Transverse colon (tissue), 4 donors: ENCODE measurements around the gene DEPP1. TPM values are rescaled to one million over a fixed set of nuclear protein-coding genes. Genes with fewer than 3 reads are reported as not detected.

ENCODE experiments used
- DNase-seq: peaks from one replicate; pipeline ENCODE4 v3.0.0-alpha.2; 2019
- H3K27ac ChIP-seq, 4 donors: fragments of 200-600 bp; sonication (generic); 2 replicates each; pipeline ENCODE4 v1.5.1; 2016 to 2018; ENCODE audit warnings: inconsistent platforms in 4 of 4
- H3K27me3 ChIP-seq: fragments of 200-600 bp; sonication (generic); 2 replicates; pipeline ENCODE4 v1.5.1; 2017; ENCODE audit warnings: inconsistent platforms
- H3K36me3 ChIP-seq, 4 donors: fragments of 200-600 bp; sonication (generic); 2 replicates each; pipeline ENCODE4 v1.5.1; 2017 to 2019; ENCODE audit warnings: inconsistent platforms in 4 of 4
- H3K4me1 ChIP-seq, 4 donors: fragments of 200-600 bp; sonication (generic); 2 replicates each; pipeline ENCODE4 v1.5.1; 2017 to 2020; ENCODE audit warnings: inconsistent platforms in 4 of 4
- H3K4me3 ChIP-seq, 4 donors: fragments of 200-600 bp; sonication (generic); 1 replicate in 1 of 4; 2 replicates in 3 of 4; pipeline versions ENCODE4 v1.5.1 to v1.6.1; 2017 to 2019; ENCODE audit warnings: inconsistent platforms in 4 of 4
- H3K9me3 ChIP-seq, 2 donors: fragments of 200-600 bp; sonication (generic); 2 replicates each; pipeline ENCODE4 v1.5.1; 2017 to 2019; ENCODE audit warnings: inconsistent platforms in 2 of 2
- CTCF ChIP-seq, 5 experiments: fragments of 200-600 bp in 3 of 5; fragments of 450-650 bp in 2 of 5; sonication (generic) in 3 of 5; IDR thresholded peaks; 1 replicate in 2 of 5; 2 replicates in 3 of 5; pipeline ENCODE4 v1.5.1; 2016 to 2017; ENCODE audit warnings: antibody characterized with exemption in 5 of 5, inconsistent platforms in 3 of 5, mild to moderate bottlenecking in 2 of 5, moderate library complexity in 1 of 5
- EP300 ChIP-seq: sonication (generic); formaldehyde crosslinking; IDR thresholded peaks from one replicate; pipeline ENCODE4 v1.6.1; 2017; ENCODE audit warnings: antibody characterized with exemption, low read depth
- POLR2A ChIP-seq: fragments of 450-650 bp; IDR thresholded peaks from one replicate; pipeline ENCODE4 v1.6.1; 2016; ENCODE audit warnings: antibody characterized with exemption, mild to moderate bottlenecking, moderate library complexity
- POLR2AphosphoS5 ChIP-seq, 3 donors: sonication (generic); formaldehyde crosslinking; IDR thresholded peaks; one replicate each; pipeline ENCODE4 v1.6.1; 2016; ENCODE audit warnings: antibody characterized with exemption in 3 of 3
- WGBS, 2 donors: methylation state at CpG; one replicate each; pipeline ENCODE4 v1.1.5; 2018; ENCODE audit warnings: low coverage in 1 of 2; 5-methylcytosine and 5-hydroxymethylcytosine counted together
- in situ Hi-C, 4 donors: fragments of 200-750 bp; cut with MboI; loops; one replicate each; pipeline versions ENCODE4 v1.15.0 to v1.15.1; 2017; ENCODE audit warnings: low sequenced_read_pairs in 3 of 4, low pct_ligation_motif_present in 1 of 4, low pct_unique_long_range_greater_than_20kb in 1 of 4
- intact Hi-C: fragments of 100-400 bp; cut with DNase I; formaldehyde crosslinking; loops from one replicate; pipeline ENCODE4 v1.15.1; 2023; ENCODE audit warnings: low total_unique reads
- total RNA-seq, 4 donors: library from RNA; depleted of rRNA; stranded (reverse); fragments of >200 nt; gene quantifications; one replicate each; pipeline ENCODE4 v1.1.0, GENCODE V29; 2016

The DEPP1 gene
- total RNA-seq, 4 donors from 2014 or later: 14.6 to 109 (median 76.6) TPM

- in situ Hi-C loops: no loop called here
- Histone ChIP-seq H3K27ac (no peak overlapping the region), H3K4me3 (no peak overlapping the region), H3K9me3 (peaks cover 8 to 11% of the 10 kb centered on the region in 2 donors), H3K27me3 (no peaks in the 10 kb centered on the region), H3K4me1 (peaks cover 0 to 4% (median 0%) of the 10 kb centered on the region in 4 donors), H3K36me3 (no peaks in the 10 kb centered on the region)
- intact Hi-C loops: no loop called here
- TF ChIP-seq POLR2A: no peak
- TF ChIP-seq POLR2AphosphoS5 (IDR thresholded peaks at IDR 0.05): no peak
- TF ChIP-seq EP300: no peak
- no peak for TF ChIP-seq CTCF (IDR thresholded peaks at IDR 0.05)
- no peak for DNase-seq
- 76% methylated on average over 1 of the region's 1 CpG; no CpG with 5 or more reads in 1 of the 2 donors for WGBS, 2 donors
Observed at GRCh38 chr10:44948642-44949041, 30.0 kb downstream of the DEPP1 start.

GRCh38 chr10:44947371-44948152, 31.0 kb downstream of the DEPP1 start:
- Histone ChIP-seq H3K4me1 (peaks cover 0 to 4% (median 0%) of the 10 kb centered on the region in 4 donors), H3K27ac (no peak overlapping the region), H3K4me3 (no peak overlapping the region), H3K36me3 (no peaks in the 10 kb centered on the region), H3K27me3 (no peaks in the 10 kb centered on the region), H3K9me3 (peaks cover 8 to 11% of the 10 kb centered on the region in 2 donors)
- DNase-seq: no peak
- intact Hi-C loops (no loop called here), in situ Hi-C loops (no loop called here)
- no peak for TF ChIP-seq POLR2AphosphoS5 (IDR thresholded peaks at IDR 0.05)
- no peak for TF ChIP-seq EP300
- no peak for TF ChIP-seq CTCF (IDR thresholded peaks at IDR 0.05)
- no peak for TF ChIP-seq POLR2A
- WGBS, 2 donors: 79 to 80% methylated on average over 6 of the region's 6 CpGs

- in situ Hi-C loops: no loop called here
- Histone ChIP-seq H3K27ac (no peak overlapping the region), H3K4me3 (no peak overlapping the region), H3K9me3 (peaks cover 8 to 11% of the 10 kb centered on the region in 2 donors), H3K27me3 (no peaks in the 10 kb centered on the region), H3K4me1 (peaks cover 0 to 4% (median 0%) of the 10 kb centered on the region in 4 donors), H3K36me3 (no peaks in the 10 kb centered on the region)
- intact Hi-C loops: no loop called here
- DNase-seq: no peak
- TF ChIP-seq EP300: no peak
- no peak for TF ChIP-seq POLR2AphosphoS5 (IDR thresholded peaks at IDR 0.05)
- no peak for TF ChIP-seq POLR2A
- no peak for TF ChIP-seq CTCF (IDR thresholded peaks at IDR 0.05)
- WGBS, 2 donors: 55% methylated on average over 2 of the region's 2 CpGs; no CpG with 5 or more reads in 1 of the 2 donors
Observed at GRCh38 chr10:44946205-44946604, 32.4 kb downstream of the DEPP1 start.

- H3K36me3 ChIP-seq: no peaks in the 10 kb centered on the region
- 55 to 85% methylated on average over 1 of the region's 1 CpG for WGBS, 2 donors
- H3K4me3 ChIP-seq: no peak overlapping the region
- TF ChIP-seq CTCF (IDR thresholded peaks at IDR 0.05) (no peak), POLR2AphosphoS5 (IDR thresholded peaks at IDR 0.05) (no peak), EP300 (no peak), POLR2A (no peak)
- no peak for DNase-seq
- no peak overlapping the region for H3K27ac ChIP-seq
- intact Hi-C loops: no loop called here
- in situ Hi-C loops: no loop called here
- no peaks in the 10 kb centered on the region for H3K27me3 ChIP-seq
- no peaks in the 10 kb centered on the region for H3K4me1 ChIP-seq
- peaks cover 8 to 11% of the 10 kb centered on the region in 2 donors for H3K9me3 ChIP-seq
Observed at GRCh38 chr10:44944354-44944753, 34.3 kb downstream of the DEPP1 start.
